PC-3 (cell line): ENCODE data around the gene CTTN. TPM values are rescaled to one million over a fixed set of nuclear protein-coding genes. Genes with fewer than 3 reads are reported as not detected.

Experiments
- total RNA-seq: library from RNA; depleted of rRNA; stranded (reverse); fragments of >200 nt; gene quantifications from 2 replicates; pipeline ENCODE4 v1.2.3, GENCODE V29; 2014; rRNA removed

The CTTN gene
- total RNA-seq, 1 experiment from 2014 or later: 244 TPM

Other genes with a start within 250 kb of the CTTN start
- gene FADD, start 195.2 kb upstream of the CTTN start, total RNA-seq: 79.5 and 93.9 TPM in 2 replicates
- gene PPFIA1, start 127.8 kb upstream of the CTTN start, total RNA-seq: 57.5 and 71.1 TPM in 2 replicates